Caki2 (cell line): ENCODE measurements around the gene SLC12A7. TPM values are rescaled to one million over a fixed set of nuclear protein-coding genes. Genes with fewer than 3 reads are reported as not detected.

ENCODE experiments used
- DNase-seq: peaks from one replicate; pipeline ENCODE4 v3.0.0-alpha.2; 2015; ENCODE audit warnings: low read depth
- in situ Hi-C: cut with HindIII; loops from 2 replicates; pipeline ENCODE4 v1.10.0; 2016; ENCODE audit warnings: low sequenced_read_pairs, low pct_unique_long_range_greater_than_20kb, mixed read lengths
- total RNA-seq: library from RNA; depleted of rRNA; stranded (reverse); fragments of >200 nt; shearing (Covaris generic); gene quantifications from 2 replicates; pipeline ENCODE4 v1.2.3, GENCODE V29; 2014; ENCODE audit warnings: low replicate concordance

Gene SLC12A7
- total RNA-seq, 1 experiment from 2014 or later, result 45.8 TPM

- in situ Hi-C loops, result no loop called here
- no peak for DNase-seq
These were observed 4.4 kb upstream of the SLC12A7 start for GRCh38 chr5:1116109-1116740.

DNA sequence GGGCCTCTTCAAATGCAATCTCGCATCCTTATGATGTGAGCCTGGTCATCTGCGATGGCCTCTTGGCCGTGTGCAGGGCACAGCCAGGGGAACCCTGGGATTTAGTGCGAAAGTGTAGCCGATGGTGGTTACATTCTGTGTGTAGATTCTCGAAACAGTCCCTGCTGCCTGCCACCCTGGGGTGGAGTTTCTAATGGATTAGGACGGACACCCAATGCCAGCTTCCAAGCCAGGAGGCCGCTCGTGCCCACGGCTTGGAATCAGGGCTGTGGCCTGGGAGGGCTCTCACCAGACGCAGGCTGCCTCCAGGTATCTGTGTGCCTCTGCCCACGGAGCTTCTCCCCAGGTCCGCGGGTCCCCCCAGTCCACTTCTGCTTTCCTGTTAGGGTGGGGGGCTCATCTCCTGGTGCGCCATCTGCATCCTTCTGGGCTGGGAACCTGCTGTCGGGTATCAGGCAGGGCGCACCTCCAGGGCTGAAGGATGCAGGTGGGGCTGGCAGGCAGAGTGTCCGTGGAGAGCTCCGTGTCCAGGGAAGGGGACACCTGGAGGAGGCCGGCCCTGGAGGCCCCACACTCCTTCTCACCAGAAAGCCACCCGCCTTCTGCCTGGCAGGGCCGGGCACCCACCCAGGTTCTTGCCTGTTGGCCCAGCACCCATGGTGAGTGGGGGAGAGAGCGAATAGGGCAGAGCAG lies 3.4 kb upstream of the SLC12A7 start:
- in situ Hi-C loops, result no loop called here
- DNase-seq, result no peak

- in situ Hi-C loops, result no loop called here
- no peak for DNase-seq
These were observed 2.1 kb upstream of the SLC12A7 start for GRCh38 chr5:1113805-1114586.

- in situ Hi-C loops, result no loop called here
- no peak for DNase-seq
These were observed 1.4 kb upstream of the SLC12A7 start for GRCh38 chr5:1113332-1113690.

- in situ Hi-C loops, result no loop called here
- DNase-seq, result no peak
These were observed 901 bp upstream of the SLC12A7 start for GRCh38 chr5:1112596-1113331.

- DNase-seq, result no peak
- in situ Hi-C loops, result no loop called here
These were observed 579 bp downstream of the SLC12A7 start for GRCh38 chr5:1111241-1111726.

DNA sequence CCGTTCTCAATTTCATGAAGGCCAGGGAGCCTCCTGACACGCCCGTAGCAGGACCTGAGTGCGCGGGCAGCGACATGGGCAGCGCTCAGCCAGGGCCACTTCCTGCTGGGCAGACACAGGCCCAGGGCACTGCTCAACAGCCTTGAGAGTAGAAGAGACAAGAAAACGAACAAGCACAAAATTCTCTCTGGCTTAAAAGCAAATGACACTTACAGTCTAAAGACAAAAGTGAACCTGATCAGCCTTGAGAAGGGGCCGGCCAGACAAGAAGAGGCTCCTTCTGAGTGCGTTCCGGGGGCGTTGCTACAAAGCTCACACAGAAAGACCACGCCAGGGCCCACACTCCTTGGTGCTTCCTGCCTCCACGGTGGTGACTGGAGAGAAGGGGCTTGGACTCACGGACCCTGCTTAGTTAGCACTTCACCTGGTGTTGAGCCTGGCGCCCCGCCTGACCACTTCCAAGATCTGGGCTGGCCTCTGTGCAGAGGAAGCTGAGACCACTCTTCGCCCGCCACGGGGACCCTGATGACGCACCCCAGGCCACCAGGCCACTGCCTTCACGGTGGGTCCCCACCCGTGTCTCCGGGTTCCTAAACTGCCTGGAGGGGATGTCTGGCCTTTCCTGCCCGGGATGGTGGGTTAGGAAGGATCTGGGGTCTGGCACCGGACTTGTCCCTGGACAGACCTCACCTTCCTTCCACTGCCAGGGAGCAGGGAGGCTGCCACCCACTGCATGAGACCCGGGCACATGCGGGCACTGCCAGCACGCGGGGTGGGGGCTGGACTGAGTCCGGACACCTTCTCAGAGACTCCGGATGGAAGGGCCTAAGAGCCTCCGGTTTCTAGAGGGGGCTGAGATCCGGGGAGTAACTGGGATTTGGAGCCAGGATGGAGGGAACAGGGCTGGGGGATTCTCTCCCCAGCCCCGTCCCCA lies 1.3 kb downstream of the SLC12A7 start:
- DNase-seq, result no peak
- in situ Hi-C loops, result no loop called here

DNA sequence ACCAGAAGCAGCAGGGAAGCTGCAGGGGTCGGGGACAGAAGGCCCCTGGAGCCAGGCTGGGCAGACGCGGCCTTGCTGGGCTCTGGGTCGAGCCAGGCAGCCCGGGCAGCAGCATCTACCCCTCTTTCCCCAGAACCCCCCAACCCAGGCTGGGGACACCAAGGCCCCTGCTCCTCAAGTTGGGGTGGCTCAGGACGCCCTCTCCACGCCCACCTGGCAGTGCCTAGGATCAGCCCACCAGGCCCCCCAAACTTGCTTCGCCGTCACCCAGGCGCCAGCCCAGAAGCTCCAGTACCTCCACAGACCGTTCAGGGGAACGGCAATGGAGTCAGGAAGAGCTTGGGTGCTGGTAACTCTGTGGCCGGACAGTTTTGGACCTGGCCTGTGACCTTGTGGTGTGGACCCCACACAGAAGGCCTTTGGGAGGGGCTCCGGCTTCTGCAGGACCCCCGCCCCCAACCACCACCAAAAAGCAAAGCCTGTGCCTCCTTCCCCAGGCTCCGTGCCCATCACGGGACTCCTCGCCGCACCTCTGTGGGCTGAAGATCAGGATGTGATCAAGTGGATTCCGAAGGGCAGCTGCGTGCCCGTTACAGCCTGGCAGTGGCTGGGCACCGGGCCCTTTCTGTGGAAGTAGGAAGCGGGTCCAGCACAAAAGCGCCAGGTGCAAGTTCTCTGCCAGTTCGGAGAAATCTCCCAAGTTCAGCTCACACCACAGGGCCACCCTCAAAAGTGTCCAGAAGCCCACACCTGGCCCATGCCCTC lies 2.1 kb downstream of the SLC12A7 start:
- in situ Hi-C loops, result no loop called here

DNA sequence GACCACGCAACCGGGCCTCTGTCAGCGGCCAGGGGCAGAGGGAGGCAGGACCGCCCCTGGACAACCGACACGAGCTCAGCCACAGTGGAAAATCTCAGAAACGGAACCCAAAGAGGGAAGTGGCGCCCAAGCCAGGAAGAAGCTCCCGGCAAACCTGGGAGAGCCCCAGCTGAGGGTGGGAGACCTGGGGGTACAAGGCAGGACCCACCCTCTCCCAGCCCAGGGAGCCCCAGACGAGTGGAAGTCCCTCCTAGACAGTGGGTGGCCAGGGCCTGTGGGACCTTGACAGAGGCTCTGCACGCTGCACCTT lies 3.0 kb downstream of the SLC12A7 start:
- in situ Hi-C loops, result no loop called here
- no peak for DNase-seq

More for the DNA sequence above, 2.1 kb downstream of the SLC12A7 start:
- no peak for DNase-seq

DNA sequence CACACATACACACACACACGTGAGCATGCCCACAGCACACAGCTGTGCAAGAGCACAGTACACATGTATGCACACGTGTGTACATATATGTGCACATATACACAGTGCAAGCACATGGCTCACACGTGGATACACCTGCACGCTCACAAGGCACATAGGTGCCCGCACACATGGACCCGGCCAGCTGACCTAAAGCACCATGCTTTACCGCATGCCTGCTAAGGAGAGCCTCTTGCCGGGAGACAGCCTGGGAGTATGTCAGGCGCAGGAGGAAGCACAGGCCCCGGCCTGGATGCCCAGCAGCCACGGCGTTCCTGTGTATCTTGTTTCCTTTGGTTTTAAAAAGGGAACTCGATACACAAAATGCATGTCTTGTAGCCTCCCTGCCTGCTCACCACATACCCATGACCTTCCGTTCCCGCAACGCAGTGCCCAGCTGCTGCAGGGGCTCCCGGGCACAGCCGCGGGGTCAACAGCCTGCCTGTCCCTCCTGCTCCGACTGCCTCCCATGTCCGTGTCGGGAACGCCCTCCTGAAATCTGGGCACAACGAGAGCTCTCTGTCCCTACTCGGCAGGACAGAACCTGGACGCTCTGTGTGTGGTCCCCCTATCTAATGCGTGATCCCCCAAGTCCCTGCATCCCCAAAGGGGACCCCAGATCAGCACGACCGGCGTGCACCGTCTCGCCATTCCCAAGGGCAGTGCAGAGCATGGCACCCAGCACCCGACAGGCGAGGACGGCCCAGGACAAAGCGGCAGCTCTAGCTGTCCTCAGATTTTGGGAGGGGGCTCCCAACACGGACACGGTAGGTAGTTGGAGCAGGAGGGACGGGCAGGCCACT lies 3.6 kb downstream of the SLC12A7 start:
- DNase-seq, result no peak
- in situ Hi-C loops, result no loop called here

DNA sequence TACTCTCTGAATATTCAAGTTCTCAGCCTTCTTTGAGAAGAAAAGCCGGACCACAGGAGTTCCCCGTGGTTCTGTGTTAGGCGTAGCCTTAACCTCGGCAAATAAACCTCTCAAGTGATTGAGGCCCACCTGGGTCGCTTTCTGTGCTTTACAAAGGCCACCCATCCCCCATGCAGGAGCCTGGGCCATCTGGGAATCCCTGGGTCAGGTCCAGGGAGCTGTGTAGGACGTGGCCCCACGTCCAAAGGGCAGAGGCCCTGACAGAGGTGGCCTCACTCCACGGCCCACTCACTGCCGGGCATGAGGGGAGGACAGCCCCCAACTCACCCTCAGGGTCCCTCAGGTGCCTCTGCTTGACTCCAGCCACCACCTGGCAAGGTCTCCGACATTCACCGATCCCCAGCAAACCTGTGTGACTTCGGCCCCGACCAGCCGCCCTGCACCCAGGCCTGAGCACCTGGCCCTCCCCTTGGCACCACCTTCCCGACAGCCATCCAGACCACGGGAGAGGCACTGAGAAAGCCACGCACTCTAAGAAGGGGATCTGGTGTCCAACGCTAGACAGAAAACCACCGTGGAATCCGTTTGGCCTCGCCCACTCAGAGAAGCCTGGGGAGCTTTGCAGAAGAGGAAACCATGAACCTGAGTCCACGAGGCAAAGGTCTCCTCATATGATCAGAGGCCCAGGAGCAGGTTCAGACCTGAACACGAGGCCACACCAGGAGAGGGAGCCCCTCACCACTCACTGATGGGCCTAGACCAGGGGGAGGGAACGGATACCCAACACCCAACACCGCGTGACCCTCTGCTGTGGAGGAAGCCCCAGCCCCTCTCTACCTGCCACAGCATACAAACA lies 4.5 kb downstream of the SLC12A7 start:
- in situ Hi-C loops, result no loop called here
- no peak for DNase-seq

- in situ Hi-C loops, result no loop called here
- no peak for DNase-seq
These were observed 5.3 kb downstream of the SLC12A7 start for GRCh38 chr5:1106385-1107166.

GRCh38 chr5:1105350-1106265 lies 6.3 kb downstream of the SLC12A7 start:
- DNase-seq, result peak; percentile 62
- in situ Hi-C loops, result no loop called here
